Measurements from ENCODE around the gene PRRT2.
"Not testable (repeated sequence)": the region's sequence is repeated elsewhere in the genome, so short reads cannot be mapped to it uniquely, and the experiment has no call there.

PRRT2 gene

DNA sequence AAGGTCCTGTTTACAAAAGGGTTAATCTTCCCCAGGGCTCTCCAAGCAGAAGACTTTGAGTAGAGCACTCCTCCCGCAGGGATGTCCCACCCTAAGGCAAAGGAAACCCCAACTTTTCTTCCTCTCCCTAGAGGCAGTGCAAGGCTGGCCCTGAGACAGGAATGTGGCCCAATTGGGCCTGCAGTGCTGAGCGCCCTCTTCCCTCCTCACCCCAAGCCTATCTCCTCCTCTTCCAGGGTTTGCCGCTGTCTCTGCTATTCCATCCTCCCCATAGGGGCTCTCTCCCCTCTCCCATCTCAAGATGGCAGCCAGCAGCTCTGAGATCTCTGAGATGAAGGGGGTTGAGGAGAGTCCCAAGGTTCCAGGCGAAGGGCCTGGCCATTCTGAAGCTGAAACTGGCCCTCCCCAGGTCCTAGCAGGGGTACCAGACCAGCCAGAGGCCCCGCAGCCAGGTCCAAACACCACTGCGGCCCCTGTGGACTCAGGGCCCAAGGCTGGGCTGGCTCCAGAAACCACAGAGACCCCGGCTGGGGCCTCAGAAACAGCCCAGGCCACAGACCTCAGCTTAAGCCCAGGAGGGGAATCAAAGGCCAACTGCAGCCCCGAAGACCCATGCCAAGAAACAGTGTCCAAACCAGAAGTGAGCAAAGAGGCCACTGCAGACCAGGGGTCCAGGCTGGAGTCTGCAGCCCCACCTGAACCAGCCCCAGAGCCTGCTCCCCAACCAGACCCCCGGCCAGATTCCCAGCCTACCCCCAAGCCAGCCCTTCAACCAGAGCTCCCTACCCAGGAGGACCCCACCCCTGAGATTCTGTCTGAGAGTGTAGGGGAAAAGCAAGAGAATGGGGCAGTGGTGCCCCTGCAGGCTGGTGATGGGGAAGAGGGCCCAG lies 1.0 kb downstream of the PRRT2 start:
- DNase-seq = no peak

DNA sequence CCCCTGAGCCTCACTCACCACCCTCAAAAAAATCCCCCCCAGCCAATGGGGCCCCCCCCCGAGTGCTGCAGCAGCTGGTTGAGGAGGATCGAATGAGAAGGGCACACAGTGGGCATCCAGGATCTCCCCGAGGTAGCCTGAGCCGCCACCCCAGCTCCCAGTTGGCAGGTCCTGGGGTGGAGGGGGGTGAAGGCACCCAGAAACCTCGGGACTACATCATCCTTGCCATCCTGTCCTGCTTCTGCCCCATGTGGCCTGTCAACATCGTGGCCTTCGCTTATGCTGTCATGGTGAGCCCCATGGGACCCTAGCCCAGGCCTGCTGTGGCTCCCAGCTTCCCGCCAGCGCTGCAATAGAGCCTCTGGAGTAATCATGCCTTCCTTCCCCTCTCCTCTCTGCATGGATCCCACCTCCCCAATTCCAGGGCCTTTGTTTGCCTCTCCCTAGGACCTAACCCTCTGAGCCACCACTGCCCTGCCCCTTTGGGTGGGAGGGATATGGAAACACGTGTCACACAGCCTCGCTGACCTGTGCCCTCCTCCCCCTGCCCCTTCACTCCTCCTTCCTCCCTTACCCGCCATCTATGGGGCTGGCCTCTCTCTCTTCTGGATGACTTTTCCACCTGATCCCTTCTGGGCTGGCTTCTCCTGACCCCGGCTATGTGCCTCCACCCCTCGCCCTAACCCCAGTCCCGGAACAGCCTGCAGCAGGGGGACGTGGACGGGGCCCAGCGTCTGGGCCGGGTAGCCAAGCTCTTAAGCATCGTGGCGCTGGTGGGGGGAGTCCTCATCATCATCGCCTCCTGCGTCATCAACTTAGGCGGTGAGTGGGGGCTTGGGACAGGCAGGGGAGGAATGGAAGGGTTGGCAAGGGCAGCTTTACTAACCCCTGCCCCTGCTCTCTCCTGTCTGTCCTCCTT lies 1.9 kb downstream of the PRRT2 start:
- DNase-seq = no peak

DNA sequence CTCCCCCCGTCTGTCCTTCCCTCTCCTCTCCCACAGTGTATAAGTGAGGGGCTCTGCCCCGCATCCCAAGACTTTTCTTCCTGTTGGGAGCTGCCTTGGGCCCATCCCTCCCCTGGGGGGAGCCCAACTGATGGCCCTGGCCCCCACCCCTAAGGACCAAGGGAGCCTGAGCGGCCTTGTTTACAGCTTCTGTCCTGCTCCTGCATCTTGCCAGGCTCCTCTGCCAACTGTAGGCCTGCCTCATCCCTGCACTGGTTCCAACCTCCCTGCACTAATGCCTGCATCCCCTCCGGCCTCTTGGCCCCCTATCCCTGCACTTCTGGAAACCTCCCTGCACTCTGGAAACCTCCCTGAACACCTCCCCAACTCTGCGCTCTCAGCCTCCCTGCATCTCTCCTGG lies 2.6 kb downstream of the PRRT2 start:
- DNase-seq = no peak

DNA sequence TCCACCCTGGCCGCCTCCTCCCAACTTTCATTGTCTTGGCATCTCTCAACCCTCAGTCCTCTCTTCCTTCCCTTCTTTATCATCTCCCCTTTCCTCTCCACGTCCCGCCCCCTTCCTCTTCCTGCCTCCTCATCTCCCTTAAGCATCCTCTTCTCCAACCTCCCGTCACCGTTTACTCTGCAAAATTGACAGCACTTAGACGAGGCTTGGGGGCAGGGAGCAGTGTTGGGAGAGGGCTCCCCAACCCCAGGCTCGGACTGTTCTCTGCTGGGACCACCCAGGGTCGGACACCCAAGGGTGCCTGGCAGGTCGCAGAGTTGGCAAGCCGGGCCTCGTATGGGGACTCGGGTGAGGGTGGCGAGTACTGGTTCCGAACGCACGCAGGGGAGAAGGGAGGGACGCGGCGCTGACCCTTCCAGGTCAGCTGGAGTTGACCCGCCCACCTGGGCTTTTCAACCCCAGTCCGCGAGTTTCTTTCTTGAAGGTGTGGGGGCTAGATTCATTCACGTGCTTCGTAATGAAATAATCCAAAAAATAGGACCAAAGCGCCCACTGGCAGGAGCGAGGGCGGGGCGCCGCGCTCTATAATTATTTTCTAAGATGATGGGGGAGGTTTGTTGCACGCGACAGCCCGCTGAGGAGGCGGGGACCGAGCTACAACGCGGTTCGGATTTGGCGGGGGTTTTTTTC lies 3.2 kb downstream of the PRRT2 start:
- peak; percentile 73 for DNase-seq

DNA sequence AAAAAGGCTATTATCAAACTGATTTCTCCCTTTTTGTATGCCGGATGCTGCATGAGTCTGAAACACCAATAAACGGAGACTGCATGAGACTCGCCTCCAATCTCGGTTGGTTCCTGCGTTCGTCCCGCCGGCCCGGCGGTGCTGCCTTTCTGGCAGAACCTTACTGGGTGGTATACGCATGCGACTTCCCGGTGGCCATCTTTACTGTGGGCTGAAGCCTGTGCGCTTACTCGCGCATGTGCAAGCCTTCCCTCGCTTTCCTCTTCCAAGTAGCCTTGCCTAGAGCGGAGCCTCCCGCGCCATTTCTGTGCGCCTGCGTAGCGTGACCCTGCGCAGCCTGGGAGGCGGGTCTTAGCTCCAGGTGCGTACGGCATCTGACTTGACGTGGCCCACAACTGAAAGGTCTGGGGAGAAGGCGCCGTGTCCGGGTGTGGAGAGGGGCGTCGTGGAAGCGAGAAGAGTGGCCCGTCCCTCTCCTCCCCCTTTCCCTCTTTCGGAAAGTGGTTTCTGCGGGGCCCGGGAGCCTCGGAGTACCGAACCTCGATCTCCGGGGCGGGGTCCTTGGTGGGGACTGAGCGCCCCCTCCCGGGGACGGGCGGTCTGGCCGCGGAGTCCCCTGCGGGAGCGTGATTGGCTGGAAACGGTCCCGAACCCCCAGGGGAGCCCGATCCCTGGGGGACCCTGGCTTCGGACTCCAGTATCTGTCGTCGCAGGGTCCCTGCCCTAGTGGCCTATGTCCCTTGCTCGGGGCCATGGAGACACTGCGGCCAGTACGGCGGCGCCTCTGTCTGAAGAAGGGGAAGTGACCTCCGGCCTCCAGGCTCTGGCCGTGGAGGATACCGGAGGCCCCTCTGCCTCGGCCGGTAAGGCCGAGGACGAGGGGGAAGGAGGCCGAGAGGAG lies 4.0 kb downstream of the PRRT2 start, which contains the start of gene PAGR1:
PAGR1 (plus strand) TSS at position 360 of the 901 bp plus-strand sequence; CDS start at position 734, 374 bp downstream.
- DNase-seq = peak; percentile 97

DNA sequence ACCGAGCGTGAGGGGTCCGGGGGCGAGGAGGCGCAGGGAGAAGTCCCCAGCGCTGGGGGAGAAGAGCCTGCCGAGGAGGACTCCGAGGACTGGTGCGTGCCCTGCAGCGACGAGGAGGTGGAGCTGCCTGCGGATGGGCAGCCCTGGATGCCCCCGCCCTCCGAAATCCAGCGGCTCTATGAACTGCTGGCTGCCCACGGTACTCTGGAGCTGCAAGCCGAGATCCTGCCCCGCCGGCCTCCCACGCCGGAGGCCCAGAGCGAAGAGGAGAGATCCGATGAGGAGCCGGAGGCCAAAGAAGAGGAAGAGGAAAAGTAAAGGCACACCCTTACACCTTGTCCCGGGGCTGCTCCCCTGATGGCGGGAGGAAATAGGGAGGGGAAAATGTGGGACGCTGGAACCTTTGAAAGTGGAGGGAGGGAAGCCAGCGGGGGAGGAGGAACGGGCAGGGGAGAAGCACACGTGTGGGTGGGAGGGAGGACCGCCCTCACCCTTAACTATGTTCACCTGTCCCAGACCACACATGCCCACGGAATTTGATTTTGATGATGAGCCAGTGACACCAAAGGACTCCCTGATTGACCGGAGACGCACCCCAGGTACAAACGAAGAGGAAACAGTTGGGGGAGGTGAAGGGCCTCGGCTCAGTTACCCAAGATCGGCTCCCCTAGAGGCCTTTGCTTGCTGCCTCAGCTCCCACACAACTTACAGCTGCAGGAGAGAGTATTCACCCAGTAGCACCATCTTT lies 4.9 kb downstream of the PRRT2 start:
- DNase-seq = peak; percentile 57

DNA sequence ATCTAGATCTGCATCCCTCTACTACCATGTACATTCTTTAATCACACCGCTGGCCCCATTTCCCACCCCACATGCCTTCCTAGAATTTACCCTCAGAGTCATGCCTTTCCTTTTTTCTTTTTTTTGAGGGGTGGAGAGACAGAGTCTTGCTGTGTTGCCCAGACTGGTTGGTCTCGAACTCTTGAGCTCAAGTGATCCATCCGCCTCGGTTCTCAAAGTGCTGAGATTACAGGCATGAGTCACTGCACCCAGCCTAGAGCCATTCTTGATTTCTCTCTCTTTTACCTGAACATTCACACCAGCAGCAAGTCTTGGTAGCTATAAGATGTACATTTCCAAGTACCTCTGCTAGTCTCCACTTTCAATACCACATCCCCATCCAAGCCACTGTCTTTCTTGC lies 6.1 kb downstream of the PRRT2 start:
- no peak for DNase-seq

DNA sequence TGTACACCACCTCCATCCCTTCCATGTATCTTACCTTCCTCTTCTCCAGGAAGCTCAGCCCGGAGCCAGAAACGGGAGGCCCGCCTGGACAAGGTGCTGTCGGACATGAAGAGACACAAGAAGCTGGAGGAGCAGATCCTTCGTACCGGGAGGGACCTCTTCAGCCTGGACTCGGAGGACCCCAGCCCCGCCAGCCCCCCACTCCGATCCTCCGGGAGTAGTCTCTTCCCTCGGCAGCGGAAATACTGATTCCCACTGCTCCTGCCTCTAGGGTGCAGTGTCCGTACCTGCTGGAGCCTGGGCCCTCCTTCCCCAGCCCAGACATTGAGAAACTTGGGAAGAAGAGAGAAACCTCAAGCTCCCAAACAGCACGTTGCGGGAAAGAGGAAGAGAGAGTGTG lies 7.5 kb downstream of the PRRT2 start:
- no peak for DNase-seq

DNA sequence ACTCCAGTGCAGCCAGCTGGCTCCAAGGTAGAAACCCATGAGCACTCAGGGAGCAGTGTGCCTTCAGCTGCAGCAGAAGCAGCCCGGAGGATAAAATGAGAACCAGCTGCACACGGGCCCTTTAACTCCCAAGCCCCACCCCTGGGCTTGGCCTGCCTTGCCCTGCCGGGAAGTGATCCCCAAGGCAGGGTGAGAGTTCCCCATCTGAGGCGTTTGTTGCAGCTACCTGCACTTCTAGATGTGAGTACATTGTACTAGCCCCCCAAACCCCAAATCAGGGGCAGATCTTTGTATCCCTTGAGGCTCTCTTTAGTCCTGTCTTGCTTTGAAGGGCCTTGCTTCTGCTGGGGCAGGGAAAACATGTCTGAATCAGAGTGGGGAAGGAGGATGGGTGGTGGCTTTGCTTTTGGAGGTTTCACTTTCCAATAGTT lies 8.3 kb downstream of the PRRT2 start, which contains the start of gene MVP:
MVP (plus strand) TSS at position 192 of the 431 bp plus-strand sequence. CDS start 10,088 bp downstream, outside the sequence.
- DNase-seq = peak; percentile 53

DNA sequence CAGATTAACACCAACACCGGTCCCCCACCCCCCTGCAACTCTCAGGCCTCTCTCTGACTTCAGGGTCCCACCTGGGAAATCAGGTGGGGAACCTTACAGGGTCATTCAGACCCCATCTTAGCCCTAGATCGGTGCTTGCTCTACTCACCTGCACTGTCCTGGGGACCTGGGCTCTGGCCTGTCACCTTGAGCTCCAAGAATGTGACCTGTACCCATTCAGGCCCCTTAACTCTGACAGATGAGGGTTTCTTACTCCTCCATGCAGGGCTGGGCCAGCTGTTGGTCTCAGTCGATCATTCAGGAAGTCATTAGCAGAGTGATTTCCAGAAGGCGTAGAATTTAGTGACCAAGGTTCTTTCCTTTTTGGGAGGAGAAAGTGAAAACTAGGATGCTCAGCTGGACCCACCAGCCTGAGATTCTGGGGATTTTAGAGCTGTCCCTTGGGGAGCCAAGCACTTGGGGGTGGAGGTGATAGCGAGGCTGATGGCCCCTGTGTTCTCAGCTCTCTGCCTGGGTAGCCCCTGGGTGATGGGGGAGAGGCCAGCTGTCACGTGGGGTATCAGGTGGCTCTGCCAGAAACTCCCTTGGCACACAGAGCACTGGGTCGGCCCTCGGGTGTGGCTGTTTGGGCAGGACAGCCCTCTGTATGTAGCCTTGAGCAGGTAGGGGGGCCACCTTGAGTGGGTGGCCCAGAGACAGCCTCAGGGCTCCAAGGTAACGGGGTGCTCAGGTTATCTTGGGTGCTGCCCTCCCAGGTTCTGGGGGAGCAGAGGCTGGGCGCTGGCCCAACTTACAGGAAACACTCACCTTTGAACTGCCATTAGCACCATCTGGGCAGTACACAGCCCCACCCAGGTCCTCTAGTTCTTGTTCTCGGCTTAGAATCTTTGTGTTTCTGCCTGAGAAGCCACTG lies 9.0 kb downstream of the PRRT2 start:
- DNase-seq = no peak

DNA sequence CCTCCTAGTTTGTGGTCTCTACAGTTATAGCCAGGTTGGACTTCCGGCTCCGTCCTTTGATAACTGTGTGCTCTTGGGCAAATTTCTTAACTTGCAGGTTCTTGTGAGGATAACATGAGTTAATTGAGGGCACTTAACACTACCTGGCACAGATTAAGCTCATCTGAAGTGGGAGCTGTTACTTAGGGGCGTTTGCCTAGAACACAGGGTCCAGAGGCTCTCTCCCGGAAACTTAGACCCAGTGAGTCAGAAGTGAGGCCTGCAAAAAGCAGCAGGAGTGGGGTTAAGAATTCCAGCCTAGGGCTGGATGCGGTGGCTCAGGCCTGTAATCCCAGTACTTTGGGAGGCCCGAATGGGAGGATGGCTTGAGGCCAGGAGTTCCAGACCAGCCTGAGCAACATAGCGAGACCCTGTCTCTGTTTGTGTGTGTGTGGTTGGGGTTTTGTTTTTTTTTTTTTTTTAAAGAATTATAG lies 9.7 kb downstream of the PRRT2 start:
- DNase-seq = no peak

DNA sequence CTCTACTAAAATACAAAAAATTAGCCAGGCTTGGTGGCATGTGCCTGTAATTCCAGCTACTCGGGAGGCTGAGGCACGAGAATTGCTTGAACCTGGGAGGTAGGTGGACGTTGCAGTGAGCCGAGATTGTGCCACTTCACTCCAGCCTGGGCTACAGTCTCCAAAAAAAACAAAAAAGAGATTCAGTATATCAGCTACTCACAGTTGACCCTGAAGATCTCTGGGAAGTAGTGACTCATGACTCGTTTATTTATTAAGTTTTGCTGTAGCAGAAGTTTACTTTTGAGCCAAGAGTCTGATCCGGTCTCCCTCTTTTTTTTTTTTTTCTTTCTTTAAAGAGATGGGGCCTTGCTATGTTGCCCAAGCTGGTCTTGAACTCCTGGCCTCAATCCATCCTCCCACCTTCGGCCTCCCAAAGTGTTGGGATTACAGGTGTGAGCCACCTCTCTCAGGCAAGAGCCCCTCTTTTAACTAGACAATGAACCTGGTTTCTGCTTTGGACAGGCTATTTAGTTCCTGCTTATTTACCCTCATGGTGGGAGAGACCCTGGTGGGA lies 12.7 kb downstream of the PRRT2 start:
- no peak for DNase-seq

DNA sequence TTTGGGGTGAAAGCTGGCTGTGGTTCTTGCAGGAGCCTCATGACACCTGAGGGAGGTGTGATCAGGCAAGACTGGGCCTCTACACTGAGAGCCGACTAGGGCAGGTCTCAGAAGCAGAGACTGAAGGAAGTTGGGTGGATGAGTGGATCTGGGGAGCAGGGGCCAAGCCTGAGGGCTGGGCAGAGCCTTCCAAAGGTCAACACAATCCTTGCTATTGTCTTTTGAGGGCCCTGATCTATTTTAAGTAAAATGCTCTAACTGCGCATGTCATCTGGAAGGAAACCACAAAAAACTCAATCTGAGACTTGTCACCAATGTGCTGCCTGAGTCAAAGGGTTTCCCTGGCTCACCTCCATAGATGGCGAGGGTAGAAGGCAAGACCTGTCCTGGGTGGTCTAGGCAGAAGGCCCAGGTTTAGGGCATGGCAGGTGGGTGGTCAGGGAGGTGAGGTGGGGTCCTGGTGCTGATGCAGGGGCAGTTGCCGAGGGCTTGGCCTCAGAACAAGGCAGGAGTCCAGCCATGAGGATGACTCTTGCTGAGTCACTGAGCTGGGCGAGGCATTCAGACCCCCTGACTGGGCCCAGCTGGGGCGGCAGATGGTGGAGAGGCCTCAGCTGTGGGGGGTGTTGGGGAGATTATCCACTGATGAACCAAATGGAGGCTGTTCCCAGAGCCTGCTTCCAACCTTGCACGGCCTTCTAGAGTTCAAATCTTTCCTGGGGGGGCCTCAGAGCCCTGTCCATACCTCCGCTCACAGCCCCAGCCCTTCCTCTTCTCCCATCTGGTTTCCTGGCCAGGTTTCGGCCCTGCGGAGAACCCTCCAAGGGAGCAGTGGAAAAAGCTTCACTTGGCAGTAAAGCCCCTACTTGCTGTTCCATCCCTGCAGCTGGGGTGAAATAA lies 13.4 kb downstream of the PRRT2 start:
- peak; percentile 56 for DNase-seq

DNA sequence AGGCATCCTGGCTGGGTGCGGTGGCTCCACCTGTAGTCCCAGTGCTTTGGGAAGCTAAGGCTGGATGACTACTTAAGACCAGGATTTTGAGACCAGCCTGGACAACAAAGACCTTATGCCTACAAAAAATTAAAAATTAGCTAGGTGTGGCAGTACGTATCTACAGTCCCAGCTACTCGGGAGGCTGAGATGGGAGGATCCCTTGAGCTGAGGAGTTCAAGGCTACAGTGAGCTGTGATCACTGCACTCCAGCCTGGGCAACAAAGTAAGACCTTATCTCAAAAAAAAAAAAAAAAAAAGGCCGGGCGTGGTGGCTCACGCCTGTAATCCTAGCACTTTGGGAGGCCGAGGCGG lies 14.3 kb downstream of the PRRT2 start:
- DNase-seq = no peak

DNA sequence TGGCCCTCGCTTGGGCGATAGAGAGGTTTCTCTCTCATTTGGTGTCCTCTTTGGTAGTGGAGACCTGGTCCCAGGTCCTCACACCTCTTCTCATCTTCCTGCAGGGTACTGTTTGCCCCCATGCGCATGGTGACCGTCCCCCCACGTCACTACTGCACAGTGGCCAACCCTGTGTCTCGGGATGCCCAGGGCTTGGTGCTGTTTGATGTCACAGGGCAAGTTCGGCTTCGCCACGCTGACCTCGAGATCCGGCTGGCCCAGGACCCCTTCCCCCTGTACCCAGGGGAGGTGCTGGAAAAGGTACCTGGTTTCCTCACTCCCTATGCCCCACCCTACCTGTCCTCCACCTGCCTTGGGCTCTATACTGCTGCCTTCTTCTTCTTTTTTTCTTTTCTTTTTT lies 18.8 kb downstream of the PRRT2 start:
- DNase-seq = no peak

DNA sequence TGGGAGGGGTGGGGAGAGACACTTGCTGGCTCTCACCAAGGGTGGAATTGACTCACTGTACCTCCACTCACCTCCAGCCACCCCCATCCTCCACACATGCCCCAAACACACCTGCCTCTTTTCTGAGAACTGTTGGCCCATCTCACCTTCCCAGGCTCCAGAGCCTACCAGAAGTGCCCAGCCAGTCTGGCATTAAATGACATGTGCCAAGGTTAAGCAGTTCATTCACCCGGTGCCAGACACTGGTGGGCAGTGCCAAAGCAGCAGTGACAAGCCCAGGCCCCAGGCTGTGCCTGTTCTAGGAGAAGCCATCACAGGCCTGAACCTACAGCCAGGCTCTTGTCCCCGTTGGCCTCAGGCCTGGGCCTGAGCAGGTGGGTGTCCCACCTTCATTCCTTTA lies 19.5 kb downstream of the PRRT2 start:
- DNase-seq = no peak

DNA sequence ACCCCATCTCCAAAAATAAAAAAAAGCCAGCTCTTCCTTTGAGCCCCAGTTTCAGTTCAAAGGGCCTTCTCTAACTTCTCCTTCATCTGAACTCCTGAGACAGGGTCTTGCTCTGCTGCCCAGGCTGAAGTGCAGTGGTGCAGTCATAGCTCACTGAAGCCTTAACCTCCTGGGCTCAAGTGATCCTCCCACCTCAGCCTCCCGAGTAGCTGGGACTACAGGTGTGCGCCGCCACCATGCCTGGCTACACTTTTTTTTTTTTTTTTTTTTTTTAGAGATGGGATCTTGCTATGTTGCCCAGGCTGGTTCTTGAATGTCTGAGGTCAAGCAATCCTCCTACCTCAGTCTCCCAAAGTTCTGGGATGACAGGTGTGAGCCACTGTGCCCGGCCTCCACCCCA lies 21.2 kb downstream of the PRRT2 start:
- not testable (repeated sequence) for DNase-seq

DNA sequence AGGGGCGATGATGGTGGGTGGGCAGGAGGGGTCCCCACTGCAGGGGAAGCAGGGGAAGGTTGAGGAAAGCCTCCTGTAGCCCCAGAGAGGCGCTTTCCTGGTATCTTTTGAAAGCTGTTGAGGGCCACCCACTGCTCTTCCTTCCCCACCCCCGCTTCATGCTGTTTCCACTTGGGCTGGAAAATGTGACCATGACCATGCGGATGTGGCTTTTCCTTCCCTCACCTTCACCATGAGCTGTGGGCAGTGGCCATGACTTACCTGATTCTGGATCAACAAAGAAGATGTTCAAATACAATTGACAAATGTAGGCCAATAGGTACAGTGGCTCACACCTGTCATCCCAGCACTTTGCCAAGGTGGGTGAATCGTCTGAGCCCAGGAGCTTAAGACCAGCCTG lies 22.1 kb downstream of the PRRT2 start:
- DNase-seq = no peak
